Measurements from ENCODE around the gene CST8. TPM values are rescaled to one million over a fixed set of nuclear protein-coding genes. Genes with fewer than 3 reads are reported as not detected.

Gene CST8
- total RNA-seq, 1 donor from 2014 or later: not detected

GRCh38 chr20:23528867-23529431 is 38.0 kb downstream of the CST8 start:
- no peak overlapping the region for H3K4me3 Mint-ChIP-seq (ENCODE audit: unreplicated experiment)
- no peak for DNase-seq
- H3K27me3 Mint-ChIP-seq (ENCODE audit: unreplicated experiment): peaks cover 2% of the 10 kb centered on the region
- TF ChIP-seq CTCF (IDR thresholded peaks at IDR 0.05; ENCODE audit: partially characterized antibody, unreplicated experiment): no peak
- H3K36me3 Mint-ChIP-seq (ENCODE audit: unreplicated experiment): peaks cover 5% of the 10 kb centered on the region
- H3K4me1 Mint-ChIP-seq (ENCODE audit: low read depth, unreplicated experiment): no peaks in the 10 kb centered on the region
- H3K27ac Mint-ChIP-seq (ENCODE audit: unreplicated experiment): no peak overlapping the region
- peaks cover 6% of the 10 kb centered on the region for H3K9me3 Mint-ChIP-seq (ENCODE audit: unreplicated experiment)

- no peaks in the 10 kb centered on the region for H3K4me1 Mint-ChIP-seq (ENCODE audit: low read depth, unreplicated experiment)
Observed at GRCh38 chr20:23530937-23531567, 40.1 kb downstream of the CST8 start.

GRCh38 chr20:23532533-23532932 is 41.6 kb downstream of the CST8 start:
- Mint-ChIP-seq H3K36me3 (ENCODE audit: unreplicated experiment) (peaks cover 5% of the 10 kb centered on the region), H3K4me1 (ENCODE audit: low read depth, unreplicated experiment) (no peaks in the 10 kb centered on the region), H3K9me3 (ENCODE audit: unreplicated experiment) (peaks cover 5% of the 10 kb centered on the region), H3K4me3 (ENCODE audit: unreplicated experiment) (no peak overlapping the region), H3K27me3 (ENCODE audit: unreplicated experiment) (no peaks in the 10 kb centered on the region), H3K27ac (ENCODE audit: unreplicated experiment) (no peak overlapping the region)
- no peak for TF ChIP-seq CTCF (IDR thresholded peaks at IDR 0.05; ENCODE audit: partially characterized antibody, unreplicated experiment)
- no peak for DNase-seq

More at GRCh38 chr20:23530937-23531567, 40.1 kb downstream of the CST8 start:
- Mint-ChIP-seq H3K36me3 (ENCODE audit: unreplicated experiment) (peaks cover 5% of the 10 kb centered on the region), H3K9me3 (ENCODE audit: unreplicated experiment) (peaks cover 6% of the 10 kb centered on the region), H3K27ac (ENCODE audit: unreplicated experiment) (no peak overlapping the region), H3K27me3 (ENCODE audit: unreplicated experiment) (peaks cover 2% of the 10 kb centered on the region), H3K4me3 (ENCODE audit: unreplicated experiment) (no peak overlapping the region)
- DNase-seq: no peak
- TF ChIP-seq CTCF (IDR thresholded peaks at IDR 0.05; ENCODE audit: partially characterized antibody, unreplicated experiment): no peak

GRCh38 chr20:23533161-23533560 is 42.2 kb downstream of the CST8 start:
- Mint-ChIP-seq H3K9me3 (ENCODE audit: unreplicated experiment) (peaks cover 4% of the 10 kb centered on the region), H3K4me3 (ENCODE audit: unreplicated experiment) (no peak overlapping the region), H3K27ac (ENCODE audit: unreplicated experiment) (no peak overlapping the region), H3K4me1 (ENCODE audit: low read depth, unreplicated experiment) (no peaks in the 10 kb centered on the region), H3K36me3 (ENCODE audit: unreplicated experiment) (peaks cover 3% of the 10 kb centered on the region), H3K27me3 (ENCODE audit: unreplicated experiment) (no peaks in the 10 kb centered on the region)
- DNase-seq: no peak
- no peak for TF ChIP-seq CTCF (IDR thresholded peaks at IDR 0.05; ENCODE audit: partially characterized antibody, unreplicated experiment)

- Mint-ChIP-seq H3K9me3 (ENCODE audit: unreplicated experiment) (no peaks in the 10 kb centered on the region), H3K4me1 (ENCODE audit: low read depth, unreplicated experiment) (no peaks in the 10 kb centered on the region), H3K36me3 (ENCODE audit: unreplicated experiment) (no peaks in the 10 kb centered on the region), H3K27ac (ENCODE audit: unreplicated experiment) (no peak overlapping the region), H3K27me3 (ENCODE audit: unreplicated experiment) (no peaks in the 10 kb centered on the region), H3K4me3 (ENCODE audit: unreplicated experiment) (no peak overlapping the region)
- TF ChIP-seq CTCF (IDR thresholded peaks at IDR 0.05; ENCODE audit: partially characterized antibody, unreplicated experiment): no peak
- no peak for DNase-seq
Observed at GRCh38 chr20:23534801-23535593, 44.1 kb downstream of the CST8 start.
